Muscle layer of colon (tissue), 2 donors: ENCODE data around the gene SAPCD1.
A peak's percentile ranks its signal among the peaks of the same experiment; 100 is the strongest.

Experiments
- H3K27ac ChIP-seq: one replicate; pipeline ENCODE4 v1.7.0; 2013; ENCODE audit warnings: low read depth, mild to moderate bottlenecking, low read length, moderate library complexity
- H3K27me3 ChIP-seq, 2 donors: one replicate each; pipeline ENCODE4 v1.7.0; 2013; ENCODE audit warnings: low read length in 2 of 2, mild to moderate bottlenecking in 2 of 2; ENCODE audit not compliant: insufficient read depth in 2 of 2, control insufficient read depth in 1 of 2
- H3K36me3 ChIP-seq: one replicate; pipeline ENCODE4 v1.7.0; 2013; ENCODE audit warnings: mild to moderate bottlenecking, low read length; ENCODE audit not compliant: insufficient read depth
- H3K4me1 ChIP-seq: one replicate; pipeline ENCODE4 v1.7.0; 2013; ENCODE audit warnings: mild to moderate bottlenecking, low read length; ENCODE audit not compliant: insufficient read depth
- H3K4me3 ChIP-seq, 2 donors: one replicate each; pipeline ENCODE4 v1.7.0; 2013; ENCODE audit warnings: low read length in 2 of 2, low read depth in 1 of 2, mild to moderate bottlenecking in 1 of 2, moderate library complexity in 1 of 2
- H3K9ac ChIP-seq: one replicate; pipeline ENCODE4 v1.7.0; 2013; ENCODE audit warnings: low read length
- H3K9me3 ChIP-seq: one replicate; pipeline ENCODE4 v1.7.0; 2013; ENCODE audit warnings: mild to moderate bottlenecking, low read length
- donor health status: abdominal sarcoma.
- donor health status: Adenocarcinoma of cecum.

Gene SAPCD1

GRCh38 chr6:31723245-31723979 lies 39.0 kb upstream of the SAPCD1 start, which contains the start of gene MPIG6B:
Gene MPIG6B, plus strand, starts transcription at chr6:31723373. Its CDS starts 11 bp downstream, at chr6:31723384.
- no peaks in the 10 kb centered on the region for H3K9me3 ChIP-seq
- H3K9ac ChIP-seq = no peak within 1 kb of the TSS
- no peak within 1 kb of the TSS for H3K27ac ChIP-seq
- H3K4me1 ChIP-seq = peaks cover 10% of the 10 kb centered on the region
- no peak within 1 kb of the TSS for H3K4me3 ChIP-seq
- peaks cover 23% of the 10 kb centered on the region for H3K36me3 ChIP-seq
- no peaks in the 10 kb centered on the region for H3K27me3 ChIP-seq

GRCh38 chr6:31723980-31724691 lies 38.3 kb upstream of the SAPCD1 start:
- Histone ChIP-seq H3K27ac (no peak overlapping the region), H3K4me1 (peaks cover 15% of the 10 kb centered on the region), H3K9ac (no peak overlapping the region), H3K9me3 (no peaks in the 10 kb centered on the region), H3K36me3 (peaks cover 23% of the 10 kb centered on the region), H3K4me3 (no peak overlapping the region), H3K27me3 (no peaks in the 10 kb centered on the region)

GRCh38 chr6:31725502-31726350 lies 36.7 kb upstream of the SAPCD1 start:
- Histone ChIP-seq H3K9ac (no peak overlapping the region), H3K9me3 (no peaks in the 10 kb centered on the region), H3K4me1 (peaks cover 20% of the 10 kb centered on the region), H3K4me3 (no peak overlapping the region), H3K36me3 (peaks cover 23% of the 10 kb centered on the region), H3K27me3 (no peaks in the 10 kb centered on the region), H3K27ac (no peak overlapping the region)

GRCh38 chr6:31727034-31727716 lies 35.3 kb upstream of the SAPCD1 start:
- Histone ChIP-seq H3K9me3 (no peaks in the 10 kb centered on the region), H3K27ac (peak overlapping the region; percentile 38), H3K4me1 (peaks cover 23% of the 10 kb centered on the region), H3K9ac (peak overlapping the region; percentile 11), H3K27me3 (no peaks in the 10 kb centered on the region), H3K4me3 (no peak overlapping the region), H3K36me3 (peaks cover 31% of the 10 kb centered on the region)

GRCh38 chr6:31727717-31728671 lies 34.5 kb upstream of the SAPCD1 start:
- H3K27me3 ChIP-seq = no peaks in the 10 kb centered on the region
- peak overlapping the region; percentile 89 for H3K27ac ChIP-seq
- peak overlapping the region; percentile 96 for H3K9ac ChIP-seq
- H3K4me3 ChIP-seq = peak overlapping the region; percentile 76 to 91
- peaks cover 23% of the 10 kb centered on the region for H3K4me1 ChIP-seq
- H3K9me3 ChIP-seq = no peaks in the 10 kb centered on the region
- peaks cover 37% of the 10 kb centered on the region for H3K36me3 ChIP-seq

GRCh38 chr6:31728767-31729514 lies 33.5 kb upstream of the SAPCD1 start, which contains the start of gene DDAH2:
Gene DDAH2, minus strand, starts transcription at chr6:31729299. Its CDS starts 138 bp downstream, at chr6:31729161.
- no peaks in the 10 kb centered on the region for H3K27me3 ChIP-seq
- peaks cover 23% of the 10 kb centered on the region for H3K4me1 ChIP-seq
- H3K4me3 ChIP-seq = peak within 1 kb of the TSS; percentile 76 to 91
- peak within 1 kb of the TSS; percentile 89 for H3K27ac ChIP-seq
- H3K9ac ChIP-seq = peak within 1 kb of the TSS; percentile 96
- peaks cover 47% of the 10 kb centered on the region for H3K36me3 ChIP-seq
- no peaks in the 10 kb centered on the region for H3K9me3 ChIP-seq

GRCh38 chr6:31729515-31729978 lies 32.9 kb upstream of the SAPCD1 start:
- Histone ChIP-seq H3K4me1 (peaks cover 29% of the 10 kb centered on the region), H3K36me3 (peaks cover 51% of the 10 kb centered on the region), H3K9me3 (no peaks in the 10 kb centered on the region), H3K27ac (peak overlapping the region; percentile 89), H3K9ac (peak overlapping the region; percentile 96), H3K4me3 (peak overlapping the region; percentile 76 to 91), H3K27me3 (no peaks in the 10 kb centered on the region)

GRCh38 chr6:31729979-31730630 lies 32.4 kb upstream of the SAPCD1 start:
- peak overlapping the region; percentile 96 for H3K9ac ChIP-seq
- peak overlapping the region; percentile 89 for H3K27ac ChIP-seq
- no peaks in the 10 kb centered on the region for H3K27me3 ChIP-seq
- H3K4me1 ChIP-seq = peaks cover 35% of the 10 kb centered on the region
- peak overlapping the region; percentile 76 to 91 for H3K4me3 ChIP-seq
- H3K36me3 ChIP-seq = peaks cover 51% of the 10 kb centered on the region
- H3K9me3 ChIP-seq = no peaks in the 10 kb centered on the region

- H3K27ac ChIP-seq = peak overlapping the region; percentile 89
Measured at GRCh38 chr6:31730631-31731086, 31.8 kb upstream of the SAPCD1 start.

More at GRCh38 chr6:31730631-31731086, 31.8 kb upstream of the SAPCD1 start:
- Histone ChIP-seq H3K27me3 (no peaks in the 10 kb centered on the region), H3K36me3 (peaks cover 51% of the 10 kb centered on the region), H3K4me3 (no peak overlapping the region), H3K4me1 (peaks cover 36% of the 10 kb centered on the region), H3K9me3 (no peaks in the 10 kb centered on the region), H3K9ac (peak overlapping the region; percentile 54)
